SH-SY5Y (cell line): ENCODE results near the gene LRMDA.

Experiments
- GATA2 ChIP-seq: IDR thresholded peaks from 2 replicates; pipeline ENCODE4 v1.6.1; 2011; ENCODE audit warnings: mild to moderate bottlenecking, low read depth, low read length
- GATA3 ChIP-seq: IDR thresholded peaks from 2 replicates; pipeline ENCODE4 v1.6.1; 2011; ENCODE audit warnings: low read depth, mild to moderate bottlenecking, low read length, moderate library complexity

- TF ChIP-seq GATA2, result no peak
- TF ChIP-seq GATA3, result no peak
Measured at GRCh38 chr10:76055466-76055865, 624.0 kb downstream of the LRMDA start.
